ENCODE results near the gene PKN2.
"Not testable (repeated sequence)": the region's sequence is repeated elsewhere in the genome, so short reads cannot be mapped to it uniquely, and the experiment has no call there.

- not testable (repeated sequence) for TF ChIP-seq CTCF (IDR thresholded peaks at IDR 0.05 in 4 of 5, conservative IDR thresholded peaks at IDR 0.05 in 1 of 5); POLR2A (IDR thresholded peaks at IDR 0.05)
These were observed 135.6 kb downstream of the PKN2 start for GRCh38 chr1:88819642-88820041.

Data from gastrocnemius medialis (tissue), 4 donors.